ENCODE measurements around the gene BCOR.

The BCOR gene

DNA sequence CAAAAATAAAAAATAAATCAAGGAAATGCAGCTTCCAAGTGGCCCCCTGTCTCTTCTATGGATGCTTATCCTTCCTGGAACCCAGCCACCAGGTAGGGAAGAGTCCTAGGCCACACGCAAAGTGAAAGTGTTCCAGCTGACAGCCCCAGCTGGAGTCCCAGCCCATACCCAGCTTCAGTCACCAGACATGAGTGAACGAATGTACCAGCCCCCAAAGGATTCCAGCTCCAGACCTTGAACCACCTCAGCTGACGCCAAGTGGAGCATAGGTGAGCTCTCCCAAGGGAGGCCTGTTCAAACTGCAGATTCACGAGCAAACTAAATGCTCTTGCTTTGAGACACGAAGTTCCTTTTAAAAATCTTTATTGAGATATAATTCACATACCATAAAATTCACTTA is 62.0 kb downstream of the BCOR start:
- no peak for DNase-seq (ENCODE audit: low read depth in 1 of 2, low spot score in 1 of 2)

DNA sequence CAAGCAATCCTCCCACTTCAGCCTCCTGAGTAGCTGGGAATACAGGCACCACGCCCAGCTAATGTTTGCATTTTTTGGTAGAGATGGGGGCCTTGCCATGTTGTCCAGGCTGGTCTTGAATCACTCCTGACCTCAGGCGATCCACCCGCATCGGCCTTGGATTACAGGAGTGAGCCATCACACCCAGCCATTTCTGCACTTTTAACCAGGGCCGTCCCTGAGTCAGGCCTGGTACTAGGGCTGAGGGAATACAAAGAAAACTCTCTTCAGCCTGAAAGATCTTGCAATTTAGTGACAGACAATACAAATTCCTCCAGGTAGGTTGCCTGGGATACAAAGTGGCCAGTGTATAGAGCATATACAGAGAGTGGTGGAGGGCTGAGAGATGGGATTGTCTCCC is 65.8 kb downstream of the BCOR start:
- no peak for DNase-seq (ENCODE audit: low read depth in 1 of 2, low spot score in 1 of 2)
- Histone ChIP-seq H3K27ac (replicated peaks) (no peak overlapping the region), H3K27me3 (ENCODE audit: insufficient read depth, poor library complexity, severe bottlenecking) (no peaks in the 10 kb centered on the region), H3K4me3 (replicated peaks; ENCODE audit: insufficient read depth, low read length) (no peak overlapping the region)
- TF ChIP-seq, protein P1, sequence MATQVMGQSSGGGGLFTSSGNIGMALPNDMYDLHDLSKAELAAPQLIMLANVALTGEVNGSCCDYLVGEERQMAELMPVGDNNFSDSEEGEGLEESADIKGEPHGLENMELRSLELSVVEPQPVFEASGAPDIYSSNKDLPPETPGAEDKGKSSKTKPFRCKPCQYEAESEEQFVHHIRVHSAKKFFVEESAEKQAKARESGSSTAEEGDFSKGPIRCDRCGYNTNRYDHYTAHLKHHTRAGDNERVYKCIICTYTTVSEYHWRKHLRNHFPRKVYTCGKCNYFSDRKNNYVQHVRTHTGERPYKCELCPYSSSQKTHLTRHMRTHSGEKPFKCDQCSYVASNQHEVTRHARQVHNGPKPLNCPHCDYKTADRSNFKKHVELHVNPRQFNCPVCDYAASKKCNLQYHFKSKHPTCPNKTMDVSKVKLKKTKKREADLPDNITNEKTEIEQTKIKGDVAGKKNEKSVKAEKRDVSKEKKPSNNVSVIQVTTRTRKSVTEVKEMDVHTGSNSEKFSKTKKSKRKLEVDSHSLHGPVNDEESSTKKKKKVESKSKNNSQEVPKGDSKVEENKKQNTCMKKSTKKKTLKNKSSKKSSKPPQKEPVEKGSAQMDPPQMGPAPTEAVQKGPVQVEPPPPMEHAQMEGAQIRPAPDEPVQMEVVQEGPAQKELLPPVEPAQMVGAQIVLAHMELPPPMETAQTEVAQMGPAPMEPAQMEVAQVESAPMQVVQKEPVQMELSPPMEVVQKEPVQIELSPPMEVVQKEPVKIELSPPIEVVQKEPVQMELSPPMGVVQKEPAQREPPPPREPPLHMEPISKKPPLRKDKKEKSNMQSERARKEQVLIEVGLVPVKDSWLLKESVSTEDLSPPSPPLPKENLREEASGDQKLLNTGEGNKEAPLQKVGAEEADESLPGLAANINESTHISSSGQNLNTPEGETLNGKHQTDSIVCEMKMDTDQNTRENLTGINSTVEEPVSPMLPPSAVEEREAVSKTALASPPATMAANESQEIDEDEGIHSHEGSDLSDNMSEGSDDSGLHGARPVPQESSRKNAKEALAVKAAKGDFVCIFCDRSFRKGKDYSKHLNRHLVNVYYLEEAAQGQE (IDR thresholded peaks at IDR 0.05; ENCODE audit: insufficient replicate concordance, low read depth): no peak
- TF ChIP-seq, protein P2, sequence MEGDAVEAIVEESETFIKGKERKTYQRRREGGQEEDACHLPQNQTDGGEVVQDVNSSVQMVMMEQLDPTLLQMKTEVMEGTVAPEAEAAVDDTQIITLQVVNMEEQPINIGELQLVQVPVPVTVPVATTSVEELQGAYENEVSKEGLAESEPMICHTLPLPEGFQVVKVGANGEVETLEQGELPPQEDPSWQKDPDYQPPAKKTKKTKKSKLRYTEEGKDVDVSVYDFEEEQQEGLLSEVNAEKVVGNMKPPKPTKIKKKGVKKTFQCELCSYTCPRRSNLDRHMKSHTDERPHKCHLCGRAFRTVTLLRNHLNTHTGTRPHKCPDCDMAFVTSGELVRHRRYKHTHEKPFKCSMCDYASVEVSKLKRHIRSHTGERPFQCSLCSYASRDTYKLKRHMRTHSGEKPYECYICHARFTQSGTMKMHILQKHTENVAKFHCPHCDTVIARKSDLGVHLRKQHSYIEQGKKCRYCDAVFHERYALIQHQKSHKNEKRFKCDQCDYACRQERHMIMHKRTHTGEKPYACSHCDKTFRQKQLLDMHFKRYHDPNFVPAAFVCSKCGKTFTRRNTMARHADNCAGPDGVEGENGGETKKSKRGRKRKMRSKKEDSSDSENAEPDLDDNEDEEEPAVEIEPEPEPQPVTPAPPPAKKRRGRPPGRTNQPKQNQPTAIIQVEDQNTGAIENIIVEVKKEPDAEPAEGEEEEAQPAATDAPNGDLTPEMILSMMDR (IDR thresholded peaks at IDR 0.05; ENCODE audit: insufficient read depth, low read length): no peak
- TF ChIP-seq GABPA (IDR thresholded peaks at IDR 0.05; ENCODE audit: low read depth) (no peak), POLR2AphosphoS5 (IDR thresholded peaks at IDR 0.05; ENCODE audit: low read depth) (no peak), SPI1 (IDR thresholded peaks at IDR 0.05; ENCODE audit: borderline replicate concordance, low read depth) (no peak)

More for the DNA sequence above, 62.0 kb downstream of the BCOR start:
- TF ChIP-seq, protein P1 (IDR thresholded peaks at IDR 0.05; ENCODE audit: insufficient replicate concordance, low read depth): no peak
- H3K4me3 ChIP-seq (replicated peaks; ENCODE audit: insufficient read depth, low read length): no peak overlapping the region
- no peak overlapping the region for H3K27ac ChIP-seq (replicated peaks)
- H3K27me3 ChIP-seq (ENCODE audit: insufficient read depth, poor library complexity, severe bottlenecking): no peaks in the 10 kb centered on the region

DNA sequence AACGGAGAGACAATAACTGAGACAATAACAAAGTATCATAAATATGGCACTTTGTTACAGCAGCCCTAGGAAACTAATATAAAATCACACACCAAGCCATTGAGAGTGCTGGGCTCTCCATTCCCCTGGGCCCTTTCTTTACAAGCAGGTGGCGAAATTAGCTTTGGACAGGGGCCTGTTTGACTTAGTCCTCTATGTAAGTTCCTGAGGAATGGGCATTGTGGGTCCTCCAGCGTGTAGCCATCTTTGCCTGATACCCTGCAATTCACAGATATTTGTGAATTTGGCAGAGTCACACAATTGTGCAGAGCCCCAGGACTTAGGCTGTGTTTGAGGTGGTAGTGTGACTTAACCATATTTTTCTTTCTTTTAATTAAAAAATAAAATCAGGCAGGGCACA is 67.6 kb downstream of the BCOR start:
- Histone ChIP-seq H3K4me3 (replicated peaks; ENCODE audit: insufficient read depth, low read length) (no peak overlapping the region), H3K27ac (replicated peaks) (no peak overlapping the region), H3K27me3 (ENCODE audit: insufficient read depth, poor library complexity, severe bottlenecking) (no peaks in the 10 kb centered on the region)
- no peak for DNase-seq (ENCODE audit: low read depth in 1 of 2, low spot score in 1 of 2)
- TF ChIP-seq, protein P2 (IDR thresholded peaks at IDR 0.05; ENCODE audit: insufficient read depth, low read length): no peak
- TF ChIP-seq POLR2AphosphoS5 (IDR thresholded peaks at IDR 0.05; ENCODE audit: low read depth) (no peak), GABPA (IDR thresholded peaks at IDR 0.05; ENCODE audit: low read depth) (no peak), SPI1 (IDR thresholded peaks at IDR 0.05; ENCODE audit: borderline replicate concordance, low read depth) (no peak)
- TF ChIP-seq, protein P1 (IDR thresholded peaks at IDR 0.05; ENCODE audit: insufficient replicate concordance, low read depth): no peak

DNA sequence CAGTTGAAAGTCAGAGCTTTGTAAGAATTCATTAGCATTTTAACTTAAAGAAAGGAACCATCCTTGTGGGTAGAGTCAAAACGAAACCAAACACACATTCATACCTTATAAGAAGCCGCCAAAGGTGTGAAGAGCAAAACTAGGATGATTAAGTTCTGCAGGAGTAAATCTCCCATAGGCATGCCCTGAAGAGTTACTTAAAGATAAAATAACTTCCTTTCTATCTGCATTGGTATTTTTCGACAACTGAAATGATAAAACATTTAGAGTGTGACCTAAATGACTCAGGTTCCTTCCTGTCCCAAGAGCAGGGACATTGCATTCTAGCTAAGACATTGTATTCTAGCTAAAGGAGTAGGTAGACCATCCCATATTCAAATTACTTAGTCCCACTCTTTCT is 75.3 kb downstream of the BCOR start:
- DNase-seq (ENCODE audit: low read depth in 1 of 2, low spot score in 1 of 2): no peak
- no peaks in the 10 kb centered on the region for H3K27me3 ChIP-seq (ENCODE audit: insufficient read depth, poor library complexity, severe bottlenecking)
- no peak overlapping the region for H3K4me3 ChIP-seq (replicated peaks; ENCODE audit: insufficient read depth, low read length)
- no peak overlapping the region for H3K27ac ChIP-seq (replicated peaks)
- TF ChIP-seq SPI1 (IDR thresholded peaks at IDR 0.05; ENCODE audit: borderline replicate concordance, low read depth) (no peak), GABPA (IDR thresholded peaks at IDR 0.05; ENCODE audit: low read depth) (no peak), POLR2AphosphoS5 (IDR thresholded peaks at IDR 0.05; ENCODE audit: low read depth) (no peak)
- TF ChIP-seq, protein P2 (IDR thresholded peaks at IDR 0.05; ENCODE audit: insufficient read depth, low read length): no peak
- TF ChIP-seq, protein P1 (IDR thresholded peaks at IDR 0.05; ENCODE audit: insufficient replicate concordance, low read depth): no peak
